Muscle of leg (tissue), 11 donors: Measurements from ENCODE around the gene ATAT1. TPM values are rescaled to one million over a fixed set of nuclear protein-coding genes. Genes with fewer than 3 reads are reported as not detected.

ENCODE experiments used
- DNase-seq: peaks from one replicate; pipeline ENCODE4 v3.0.0; 2013
- H3K27ac ChIP-seq: one replicate; pipeline ENCODE4 v1.5.1; 2013; ENCODE audit warnings: mild to moderate bottlenecking, low read length, control low read depth
- H3K27me3 ChIP-seq: one replicate; pipeline ENCODE4 v1.6.1; 2013; ENCODE audit warnings: low read length; ENCODE audit not compliant: control insufficient read depth, insufficient read depth
- H3K36me3 ChIP-seq: one replicate; pipeline ENCODE4 v1.6.1; 2013; ENCODE audit warnings: low read length; ENCODE audit not compliant: control insufficient read depth, insufficient read depth
- H3K4me1 ChIP-seq: one replicate; pipeline ENCODE4 v1.6.1; 2013; ENCODE audit warnings: low read length; ENCODE audit not compliant: control insufficient read depth, insufficient read depth
- H3K4me3 ChIP-seq: one replicate; pipeline ENCODE4 v1.5.1; 2013; ENCODE audit warnings: low read length, control low read depth
- H3K9me3 ChIP-seq: replicated peaks from 2 replicates; pipeline ENCODE4 v1.6.1; 2013; ENCODE audit warnings: low read depth, low read length; ENCODE audit not compliant: control insufficient read depth
- WGBS: methylation state at CpG from one replicate; pipeline ENCODE4 v1.1.5; 2013; ENCODE audit warnings: missing lambda C conversion rate; ENCODE audit not compliant: insufficient coverage; 5-methylcytosine and 5-hydroxymethylcytosine counted together
- polyA plus RNA-seq, 8 donors: library from polyadenylated mRNA; unstranded; fragments of 120-200 nt; gene quantifications; one replicate each; pipeline versions ENCODE4 v1.2.1 to v1.2.3, GENCODE V29; 2013; ENCODE audit warnings: inconsistent platforms in 1 of 8, low replicate concordance in 1 of 8; ENCODE audit not compliant: insufficient read length in 8 of 8, insufficient read depth in 1 of 8
- total RNA-seq: library from RNA; stranded (reverse); fragments of 120-200 nt; gene quantifications from one replicate; pipeline ENCODE4 v1.2.4, GENCODE V29; 2013

Gene ATAT1
- total and polyA plus RNA-seq, 9 donors = 5.6 to 27.4 (median 20.5) TPM

DNA sequence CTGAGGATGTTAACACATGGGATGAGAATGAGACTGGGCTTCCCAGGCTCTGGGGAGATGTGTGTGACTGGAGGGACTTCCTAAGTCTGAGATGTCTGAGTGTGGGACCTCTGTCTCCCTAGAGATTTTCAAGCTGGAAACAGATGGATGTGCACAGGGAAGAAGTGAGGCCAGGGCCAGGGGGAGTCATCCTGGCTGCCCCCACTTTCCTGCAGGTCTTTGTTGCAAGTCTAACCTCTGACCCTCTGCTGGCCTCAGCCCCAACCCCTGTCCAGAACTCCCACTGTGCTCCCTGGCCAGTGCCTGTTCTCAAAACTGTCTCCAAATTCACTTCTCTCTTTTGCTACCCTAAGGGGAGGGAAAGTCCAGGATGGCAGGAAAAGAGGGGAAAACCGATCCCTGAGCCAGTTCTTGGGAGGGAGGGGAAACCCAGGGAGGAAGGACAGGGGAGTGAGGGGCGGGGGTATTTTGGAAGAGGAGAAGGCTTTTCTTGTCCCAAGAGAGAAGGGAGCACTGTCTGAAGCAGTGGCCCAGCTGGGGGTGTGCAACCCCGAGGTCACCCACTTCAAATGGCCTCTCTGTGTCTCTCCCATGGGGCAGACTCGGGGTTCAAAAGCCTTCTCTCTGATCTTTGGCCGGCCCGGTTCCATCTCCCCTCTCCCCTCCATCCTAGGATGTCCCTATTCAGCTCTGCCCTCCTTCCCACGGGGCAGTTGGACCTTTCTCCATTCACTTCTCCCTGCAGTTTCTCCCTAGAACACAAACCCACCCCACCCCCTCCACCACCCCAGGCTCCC lies 56.7 kb downstream of the ATAT1 start:
- 0% methylated on average over 4 of the region's 7 CpGs for WGBS
- peak; percentile 32 for DNase-seq
- Histone ChIP-seq H3K4me3 (peak overlapping the region; percentile 99), H3K36me3 (peaks cover 56% of the 10 kb centered on the region), H3K4me1 (peaks cover 75% of the 10 kb centered on the region), H3K27me3 (no peaks in the 10 kb centered on the region), H3K27ac (peak overlapping the region; percentile 90), H3K9me3 (no peaks in the 10 kb centered on the region)

DNA sequence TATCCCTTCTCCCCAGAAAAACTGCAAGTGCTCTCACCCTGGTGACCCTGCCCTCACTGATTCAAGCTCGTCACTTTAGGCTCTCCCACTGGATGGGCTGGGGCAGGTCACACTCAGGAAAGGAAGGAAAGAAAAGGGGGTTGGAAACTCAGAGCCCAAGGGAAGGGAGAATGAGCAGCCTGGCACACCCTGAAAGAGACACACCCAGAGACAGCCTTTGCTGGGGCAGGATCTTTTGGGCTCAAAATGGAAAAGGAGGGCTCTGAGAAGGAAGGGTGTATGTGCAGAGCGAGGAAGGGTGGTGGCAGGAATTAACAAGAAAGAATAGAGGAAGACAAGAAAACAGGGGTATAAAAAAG lies 57.3 kb downstream of the ATAT1 start:
- peak; percentile 12 for DNase-seq
- 13% methylated on average over 1 of the region's 2 CpGs for WGBS
- Histone ChIP-seq H3K27me3 (no peaks in the 10 kb centered on the region), H3K9me3 (no peaks in the 10 kb centered on the region), H3K36me3 (peaks cover 54% of the 10 kb centered on the region), H3K27ac (peak overlapping the region; percentile 90), H3K4me1 (peaks cover 80% of the 10 kb centered on the region), H3K4me3 (peak overlapping the region; percentile 99)

DNA sequence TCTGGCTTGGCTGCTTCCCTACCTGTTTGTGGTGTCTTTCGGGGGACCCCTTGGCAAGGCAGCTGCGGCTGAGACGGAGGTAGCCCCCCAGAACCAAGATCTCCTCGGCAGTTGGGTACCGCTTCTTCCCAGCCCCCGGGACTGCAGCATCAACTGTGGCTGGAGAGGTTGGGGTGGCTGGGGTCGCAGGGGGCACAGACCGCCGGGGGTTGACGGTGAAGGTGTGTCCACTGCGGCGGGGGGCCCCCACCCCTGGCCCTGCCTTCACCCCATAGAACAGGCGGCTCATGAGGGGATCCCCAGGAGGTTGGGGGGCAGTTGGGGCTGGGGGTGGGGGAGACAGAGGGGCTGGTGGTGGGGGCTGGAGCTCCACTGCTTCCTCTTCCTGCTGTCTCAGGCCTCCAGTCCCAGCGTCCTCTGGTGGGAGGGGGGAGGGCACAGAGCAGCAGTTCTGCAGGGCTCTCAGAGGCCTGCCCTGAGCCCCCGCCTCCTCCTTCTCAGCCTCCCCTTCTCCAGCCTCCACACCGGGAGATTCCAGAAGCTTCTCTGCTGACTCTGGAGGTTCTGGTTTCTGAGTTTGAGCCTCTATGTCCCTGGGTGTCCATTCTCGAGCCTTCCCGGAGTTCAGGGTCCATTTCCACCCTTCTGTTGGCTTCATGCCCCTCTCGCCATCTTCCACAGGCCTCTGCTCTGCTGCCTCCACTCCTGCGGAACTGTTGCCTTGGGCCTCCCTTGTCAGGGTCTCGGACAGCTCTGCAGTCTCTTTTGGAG lies 57.9 kb downstream of the ATAT1 start:
- WGBS = 25% methylated on average over 7 of the region's 21 CpGs
- Histone ChIP-seq H3K9me3 (no peaks in the 10 kb centered on the region), H3K4me3 (peak overlapping the region; percentile 99), H3K36me3 (peaks cover 54% of the 10 kb centered on the region), H3K27me3 (no peaks in the 10 kb centered on the region), H3K4me1 (peaks cover 80% of the 10 kb centered on the region), H3K27ac (peak overlapping the region; percentile 99)
- DNase-seq = peak; percentile 66

DNA sequence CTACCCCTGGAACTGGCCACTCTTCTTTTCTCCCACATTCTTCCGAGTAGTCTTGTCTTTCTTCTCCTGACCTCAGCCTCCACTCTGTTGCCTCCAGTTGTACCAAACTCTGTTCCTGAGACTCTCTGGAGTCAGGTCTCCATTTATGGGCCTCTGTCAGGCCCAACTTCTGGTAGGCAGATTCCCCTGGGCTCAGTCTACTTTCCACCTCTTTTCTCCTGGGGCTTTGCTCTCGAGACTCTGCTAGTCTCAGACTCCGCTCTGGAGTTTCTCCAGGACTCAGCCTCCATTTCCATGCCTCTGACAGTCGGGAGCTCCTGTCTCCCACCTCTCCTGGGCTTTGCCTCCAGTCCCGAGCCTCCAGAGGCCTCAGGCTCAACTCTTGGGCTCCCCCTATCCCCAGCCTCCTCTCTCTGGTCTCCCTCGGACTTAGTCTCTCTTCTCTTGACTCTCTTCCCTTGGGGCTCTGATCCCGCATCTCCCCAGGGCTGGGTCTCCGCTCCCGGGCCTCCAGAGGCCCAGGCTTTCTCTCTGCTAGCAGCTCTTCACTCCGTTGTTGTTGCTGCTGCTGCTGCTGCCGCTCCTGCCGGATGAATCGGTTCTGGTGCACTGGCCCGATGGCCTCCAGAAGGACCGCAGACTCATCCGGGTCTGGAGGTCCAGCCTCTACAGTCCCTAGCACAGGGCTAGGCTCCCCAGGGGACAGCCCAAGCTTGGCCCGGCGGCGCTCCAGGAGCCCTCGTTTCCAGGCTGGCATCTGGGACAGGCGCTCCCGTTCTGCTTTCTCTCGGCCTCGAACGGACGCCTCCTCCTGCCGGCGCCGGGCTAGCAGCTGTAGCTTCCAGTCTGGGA lies 58.7 kb downstream of the ATAT1 start:
- Histone ChIP-seq H3K27ac (peak overlapping the region; percentile 99), H3K9me3 (no peaks in the 10 kb centered on the region)

DNA sequence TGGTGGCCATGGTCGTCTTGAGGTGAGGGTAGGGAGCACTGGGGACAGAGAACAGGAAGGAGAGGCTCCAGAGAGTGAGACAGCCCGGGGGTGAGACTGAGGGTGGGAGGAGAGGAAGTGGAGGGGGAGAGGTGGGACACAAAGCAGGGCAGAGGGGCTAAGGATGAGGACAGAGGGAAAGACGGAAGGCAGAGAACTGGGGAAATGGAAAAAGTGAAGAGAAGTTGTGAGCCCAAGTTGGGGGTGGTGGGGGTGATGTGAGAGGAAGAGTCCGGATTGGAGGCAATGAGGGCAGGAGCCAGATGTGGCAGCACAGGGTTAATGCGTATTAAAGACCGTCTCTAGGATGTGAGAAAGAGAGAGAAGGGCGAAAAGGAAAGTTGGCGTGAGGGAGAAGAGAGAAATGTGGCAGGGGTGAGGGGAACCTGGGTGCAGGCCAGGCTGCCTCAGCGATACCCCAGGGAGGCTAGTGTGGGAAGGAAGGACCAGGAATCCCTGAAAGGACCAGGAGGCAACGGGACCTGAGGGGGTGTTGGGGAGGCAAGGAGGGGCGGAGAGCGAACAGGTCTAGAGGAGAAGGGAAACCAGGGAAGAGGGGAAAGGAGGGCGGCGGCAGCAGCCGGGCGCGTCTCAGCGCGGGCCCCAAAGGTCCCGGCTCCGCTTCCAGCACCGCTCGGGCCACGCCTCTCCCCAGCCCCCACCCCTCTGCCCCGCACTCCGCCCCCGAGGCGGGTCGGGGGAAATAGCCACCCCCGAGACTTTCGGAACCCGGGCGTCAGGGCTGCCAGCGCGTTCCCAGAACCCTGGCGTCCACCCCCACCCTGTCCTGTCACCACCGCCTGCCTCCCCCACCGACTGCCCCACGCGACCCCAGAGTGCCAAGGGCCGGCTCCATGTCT lies 59.6 kb downstream of the ATAT1 start, which contains the start of gene PPP1R18:
Gene PPP1R18, minus strand, starts transcription at position 637 of the 899 bp plus-strand sequence. Its CDS starts 627 bp downstream, at position 10.
- H3K27ac ChIP-seq = peak within 1 kb of the TSS; percentile 99
- H3K9me3 ChIP-seq = no peaks in the 10 kb centered on the region
- DNase-seq = peak; percentile 91
- H3K4me3 ChIP-seq = peak within 1 kb of the TSS; percentile 99
- H3K36me3 ChIP-seq = peaks cover 43% of the 10 kb centered on the region
- under 1% methylated on average over 34 of the region's 41 CpGs for WGBS
- H3K4me1 ChIP-seq = peaks cover 76% of the 10 kb centered on the region
- H3K27me3 ChIP-seq = no peaks in the 10 kb centered on the region

More for the DNA sequence above, 58.7 kb downstream of the ATAT1 start:
- Histone ChIP-seq H3K27me3 (no peaks in the 10 kb centered on the region), H3K4me3 (peak overlapping the region; percentile 99), H3K36me3 (peaks cover 49% of the 10 kb centered on the region), H3K4me1 (peaks cover 80% of the 10 kb centered on the region)
- 29% methylated on average over 28 of the region's 29 CpGs for WGBS
- DNase-seq = peak; percentile 26

DNA sequence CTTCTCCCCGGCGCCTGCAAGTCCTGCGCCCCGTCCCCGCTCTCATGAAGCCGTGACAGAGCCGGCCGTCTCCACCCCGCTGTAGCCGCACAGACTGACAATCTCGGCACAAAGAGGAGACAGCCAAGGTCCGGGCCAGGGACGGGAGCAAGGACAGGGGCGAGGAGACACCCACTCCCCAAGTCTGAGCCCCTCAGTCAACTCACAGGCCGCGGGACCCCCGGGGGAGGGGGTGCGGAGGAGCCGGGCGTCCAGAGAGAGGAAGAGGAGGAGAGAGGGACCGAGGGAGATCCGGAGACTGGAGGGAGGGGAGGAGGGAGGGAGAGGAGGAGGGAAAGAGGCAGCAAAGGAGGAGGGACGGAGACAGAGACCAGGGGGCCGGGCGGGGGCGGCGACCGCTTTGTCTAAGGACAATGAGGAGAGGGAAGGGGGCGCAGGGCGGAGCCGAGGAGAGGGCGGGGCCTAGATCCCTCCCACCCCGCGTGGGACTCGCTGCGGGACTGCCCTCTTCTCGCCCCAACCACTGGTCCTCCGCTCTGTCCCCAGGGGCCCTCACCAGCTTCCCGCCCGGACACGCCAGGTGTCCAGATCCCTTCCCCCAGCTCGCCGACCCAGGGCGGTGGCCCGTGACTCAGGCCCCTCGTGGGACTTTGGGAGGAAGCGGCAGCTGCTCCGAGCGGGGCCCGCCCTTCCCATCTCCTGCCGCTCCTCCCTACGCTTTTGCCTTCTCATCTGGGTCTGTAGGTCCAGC lies 60.4 kb downstream of the ATAT1 start:
- Histone ChIP-seq H3K4me1 (peaks cover 76% of the 10 kb centered on the region), H3K36me3 (peaks cover 41% of the 10 kb centered on the region), H3K4me3 (peak overlapping the region; percentile 99), H3K27me3 (no peaks in the 10 kb centered on the region), H3K27ac (peak overlapping the region; percentile 99), H3K9me3 (no peaks in the 10 kb centered on the region)
- 0% methylated on average over 39 of the region's 52 CpGs for WGBS
- peak; percentile 99 for DNase-seq

DNA sequence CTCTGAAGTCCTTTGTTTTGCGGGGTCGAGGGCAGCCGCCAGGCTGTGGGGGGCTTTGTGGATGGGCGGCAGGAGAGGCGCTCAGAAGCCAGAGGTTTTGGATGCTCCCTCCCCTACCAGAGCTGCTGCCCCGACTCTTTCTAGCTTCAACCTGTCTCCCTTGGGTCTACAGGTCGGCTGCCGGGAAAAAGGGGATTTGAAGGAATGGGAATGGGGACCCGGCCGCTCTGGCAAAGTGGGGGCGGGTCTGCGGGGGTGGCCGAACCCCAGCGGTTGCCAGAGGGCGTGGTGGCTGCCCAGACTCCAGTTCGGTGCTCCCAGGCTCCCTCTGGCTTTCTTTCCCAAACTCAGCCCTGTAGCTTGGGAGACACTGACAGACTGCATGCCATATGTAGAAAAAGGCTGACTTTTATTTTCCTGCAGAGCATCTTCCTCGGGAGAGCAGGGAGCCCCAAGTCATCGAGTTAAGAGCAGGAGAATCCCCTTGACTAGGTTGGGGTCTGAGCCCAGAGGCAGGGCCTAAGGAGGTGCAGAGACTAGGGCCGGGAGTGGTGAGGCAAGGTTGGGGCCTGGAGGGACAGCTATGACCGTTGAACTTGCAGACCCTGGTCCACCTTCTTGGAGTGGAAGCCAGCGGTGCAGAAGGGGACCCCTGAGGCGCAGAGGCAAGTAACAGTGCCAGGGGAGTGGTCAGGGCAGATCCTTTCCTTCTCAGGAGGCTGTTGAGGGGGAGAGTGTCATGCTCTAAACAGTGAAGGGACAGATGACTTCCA lies 61.2 kb downstream of the ATAT1 start:
- Histone ChIP-seq H3K4me3 (peak overlapping the region; percentile 99), H3K9me3 (no peaks in the 10 kb centered on the region), H3K27ac (peak overlapping the region; percentile 99), H3K27me3 (no peaks in the 10 kb centered on the region), H3K4me1 (peaks cover 68% of the 10 kb centered on the region), H3K36me3 (peaks cover 35% of the 10 kb centered on the region)
- WGBS = 1% methylated on average over 6 of the region's 22 CpGs
- peak; percentile 79 for DNase-seq

DNA sequence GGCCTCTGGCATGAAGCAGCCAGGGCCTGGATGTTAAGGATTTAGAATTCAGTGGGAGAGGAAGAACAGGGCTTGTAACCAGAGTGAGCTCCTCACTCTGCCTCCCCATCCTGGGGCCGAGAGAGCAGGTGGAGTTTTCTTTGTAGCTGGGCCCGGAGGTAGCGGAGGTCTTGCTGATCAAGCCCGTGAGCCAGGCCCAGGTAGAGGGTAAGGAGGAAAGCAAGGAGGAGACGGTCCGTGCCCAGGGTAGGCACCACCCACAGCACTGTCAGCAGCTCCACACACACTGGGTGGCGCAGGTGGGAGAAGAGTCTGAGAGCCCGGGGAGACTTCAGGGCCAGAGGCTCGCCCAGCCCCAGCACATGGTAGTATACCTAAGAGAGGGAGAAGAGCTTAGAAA lies 61.9 kb downstream of the ATAT1 start:
- H3K27me3 ChIP-seq = no peaks in the 10 kb centered on the region
- peaks cover 61% of the 10 kb centered on the region for H3K4me1 ChIP-seq
- peak overlapping the region; percentile 99 for H3K4me3 ChIP-seq
- no peak for DNase-seq
- no CpG with 5 or more reads among the region's 9 CpGs for WGBS
- no peaks in the 10 kb centered on the region for H3K9me3 ChIP-seq
- H3K36me3 ChIP-seq = peaks cover 29% of the 10 kb centered on the region
- H3K27ac ChIP-seq = peak overlapping the region; percentile 99
